CD4-positive, alpha-beta T cell (primary cell): Measurements from ENCODE around the gene NPW. TPM values are rescaled to one million over a fixed set of nuclear protein-coding genes. Genes with fewer than 3 reads are reported as not detected.

ENCODE experiments used
- ATAC-seq: fragments of 200-7000 bp; cut with Tn5 transposase; one replicate; pipeline ENCODE4 v1.10.0; 2022; ENCODE audit warnings: mild to moderate bottlenecking; ENCODE audit not compliant: poor library complexity
- CTCF ChIA-PET: fragments of 350-600 bp; sonication (Branson Sonifier 250); formaldehyde crosslinking; loops from one replicate; lab custom pipeline; 2021; ENCODE audit warnings: antibody characterized with exemption, inconsistent platforms; lab: Charles Lee
- POLR2A ChIA-PET: fragments of 350-600 bp; sonication (Branson Sonifier 250); formaldehyde crosslinking; loops from one replicate; lab custom pipeline; 2021; ENCODE audit warnings: antibody characterized with exemption, inconsistent platforms; lab: Charles Lee
- DNase-seq, 14 experiments: peaks; one replicate each; pipeline ENCODE4 v3.0.0-alpha.2; 2013 to 2020; ENCODE audit warnings: mixed read lengths in 2 of 14
- H3K27ac ChIP-seq, 2 donors: one replicate each; pipeline versions ENCODE4 v1.5.1 to v1.7.0; 2013; ENCODE audit warnings: low read length in 2 of 2, low read depth in 1 of 2, mild to moderate bottlenecking in 1 of 2
- H3K27me3 ChIP-seq, 2 experiments: 1 replicate in 1 of 2; 2 replicates in 1 of 2; pipeline versions ENCODE4 v1.6.1 to v1.7.0; 2013; ENCODE audit warnings: low read length in 2 of 2, control low read depth in 1 of 2, mild to moderate bottlenecking in 1 of 2, moderate library complexity in 1 of 2; ENCODE audit not compliant: insufficient read depth in 2 of 2, control insufficient read depth in 1 of 2
- H3K36me3 ChIP-seq: one replicate; pipeline ENCODE4 v1.6.1; 2013; ENCODE audit warnings: low read length, control low read depth; ENCODE audit not compliant: insufficient read depth
- H3K4me1 ChIP-seq: one replicate; pipeline ENCODE4 v1.6.1; 2013; ENCODE audit warnings: low read length, control low read depth; ENCODE audit not compliant: insufficient read depth
- H3K4me3 ChIP-seq: one replicate; pipeline ENCODE4 v1.5.1; 2013; ENCODE audit warnings: mild to moderate bottlenecking, low read length, moderate library complexity
- H3K9me3 ChIP-seq, 2 experiments: 1 replicate in 1 of 2; 2 replicates in 1 of 2; pipeline versions ENCODE4 v1.6.1 to v1.7.0; 2013; ENCODE audit warnings: low read length in 2 of 2, mild to moderate bottlenecking in 2 of 2, control low read depth in 1 of 2, moderate library complexity in 1 of 2; ENCODE audit not compliant: control insufficient read depth in 1 of 2, insufficient read depth in 1 of 2
- H3K27ac Mint-ChIP-seq: one replicate; pipeline ENCODE4 v1.8.0; 2020; ENCODE audit warnings: mixed read lengths
- H3K27me3 Mint-ChIP-seq: one replicate; pipeline ENCODE4 v1.8.0; 2021; ENCODE audit warnings: mixed read lengths
- H3K36me3 Mint-ChIP-seq: one replicate; pipeline ENCODE4 v1.8.0; 2021; ENCODE audit warnings: low read depth, mixed read lengths
- H3K4me1 Mint-ChIP-seq: one replicate; pipeline ENCODE4 v1.8.0; 2021; ENCODE audit warnings: low read depth, mixed read lengths
- H3K4me3 Mint-ChIP-seq: one replicate; pipeline ENCODE4 v1.8.0; 2020; ENCODE audit warnings: mild to moderate bottlenecking, mixed read lengths
- H3K9me3 Mint-ChIP-seq: one replicate; pipeline ENCODE4 v1.8.0; 2020; ENCODE audit warnings: mixed read lengths
- CTCF ChIP-seq: fragments of 200-600 bp; IDR thresholded peaks from one replicate; pipeline ENCODE4 v1.8.0; 2022; ENCODE audit warnings: antibody characterized with exemption, mild to moderate bottlenecking
- intact Hi-C, 2 experiments: fragments of 100-400 bp; cut with DNase I in 1 of 2; cut with micrococcal nuclease in 1 of 2; formaldehyde crosslinking; loops; one replicate each; pipeline versions ENCODE4 v1.15.1 to v1.9.0; 2023 to 2025; cut with DNase I, micrococcal nuclease
- total RNA-seq, 174 experiments: library from RNA in 2 of 174; stranded (reverse) in 2 of 174; gene quantifications; one replicate each; pipeline ENCODE4 v1.2.3 and lab custom pipeline; 2021 to 2026

The NPW gene
- total RNA-seq, 2 experiments from 2014 or later: 0.80 TPM; not detected in 1

DNA sequence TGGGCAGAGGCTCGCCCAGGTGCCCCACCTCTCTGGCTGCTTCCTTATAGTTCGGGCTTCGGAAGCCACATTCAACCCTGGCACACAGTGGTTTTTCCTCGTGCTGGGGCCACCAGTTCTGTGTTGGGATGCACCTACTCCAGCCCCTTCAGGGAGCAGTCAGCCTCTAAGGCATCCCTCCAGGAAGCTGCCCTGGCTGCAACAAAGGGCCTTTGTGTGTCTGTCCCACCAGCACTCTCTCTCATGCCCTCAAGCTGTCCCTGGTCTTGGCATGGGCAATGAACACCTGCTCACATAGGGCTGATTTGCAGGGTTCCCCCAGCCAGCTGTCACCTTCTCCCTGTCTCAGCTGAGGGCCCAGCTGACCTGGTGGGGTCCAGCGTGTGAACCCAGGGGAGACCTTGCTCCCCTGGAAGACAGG is 37.6 kb upstream of the NPW start:
- TF ChIP-seq CTCF: no peak
- H3K27ac Mint-ChIP-seq: no peak overlapping the region
- POLR2A ChIA-PET: interaction anchor here (0.6 to 6.8 kb wide), 3 partner anchors 11 to 17 kb away, joined by 3 to 62 read pairs (median 5); partner anchors contain the start of genes RPS2 and TBL3
- intact Hi-C loops: no loop called here
- DNase-seq (no peak), ATAC-seq (no peak)
- Histone ChIP-seq H3K4me1 (peaks cover 49% of the 10 kb centered on the region), H3K9me3 (peaks cover 0 to 24% of the 10 kb centered on the region in 2 experiments), H3K27me3 (peaks cover 32 to 40% of the 10 kb centered on the region in 2 experiments), H3K4me3 (no peak overlapping the region), H3K36me3 (peaks cover 27% of the 10 kb centered on the region), H3K27ac (no peak overlapping the region)
- peaks cover 20% of the 10 kb centered on the region for H3K4me1 Mint-ChIP-seq
- H3K27me3 Mint-ChIP-seq: peaks cover 34% of the 10 kb centered on the region
- peak overlapping the region; percentile 84 for H3K4me3 Mint-ChIP-seq
- CTCF ChIA-PET: interaction anchor here (1.1 kb wide), 1 partner anchor 158 kb away, joined by 5 read pairs; no protein-coding TSS in a partner anchor
- H3K36me3 Mint-ChIP-seq: peaks cover 19% of the 10 kb centered on the region
- H3K9me3 Mint-ChIP-seq: no peaks in the 10 kb centered on the region

DNA sequence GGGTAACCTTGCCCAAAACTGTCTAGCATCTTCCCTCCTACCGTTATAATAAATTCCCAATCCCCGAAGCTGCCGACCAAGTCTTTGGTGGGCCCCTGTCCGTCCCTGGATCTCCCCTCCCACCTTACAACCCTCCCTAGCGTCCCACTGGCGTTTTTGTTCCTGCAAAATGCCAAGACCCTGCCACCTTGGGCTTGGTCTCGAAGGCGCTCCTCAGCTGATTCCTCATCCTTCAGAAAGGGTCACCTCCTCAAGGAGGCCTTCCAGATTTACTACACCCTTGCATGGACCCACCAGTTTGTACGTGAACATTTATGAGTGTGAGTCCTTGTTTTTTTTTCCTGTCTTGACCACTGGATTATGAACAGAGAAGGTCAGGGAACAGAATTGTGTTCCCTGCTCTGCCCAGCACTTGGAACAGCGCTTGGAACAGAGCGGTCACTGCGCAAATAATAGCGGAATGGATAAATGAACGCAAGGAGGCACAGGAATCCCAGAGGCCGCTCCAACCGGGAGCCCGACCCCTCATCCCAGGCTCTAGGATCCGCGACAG is 36.5 kb upstream of the NPW start:
- Mint-ChIP-seq H3K36me3 (peaks cover 20% of the 10 kb centered on the region), H3K9me3 (no peaks in the 10 kb centered on the region), H3K4me3 (peak overlapping the region; percentile 84), H3K27me3 (peaks cover 38% of the 10 kb centered on the region), H3K27ac (peak overlapping the region; percentile 42), H3K4me1 (peaks cover 20% of the 10 kb centered on the region)
- TF ChIP-seq CTCF: no peak
- peak overlapping the region; percentile 65 for H3K4me3 ChIP-seq
- peaks cover 49% of the 10 kb centered on the region for H3K4me1 ChIP-seq
- ATAC-seq (no peak), DNase-seq (no peak)
- H3K36me3 ChIP-seq: peaks cover 18% of the 10 kb centered on the region
- peaks cover 0 to 21% of the 10 kb centered on the region in 2 experiments for H3K9me3 ChIP-seq
- H3K27ac ChIP-seq: no peak overlapping the region
- CTCF ChIA-PET: interaction anchor here (0.8 to 2.1 kb wide), 3 partner anchors 11 to 157 kb away, joined by 3 to 8 read pairs (median 5); partner anchors contain the start of gene TBL3
- H3K27me3 ChIP-seq: peaks cover 32 to 35% of the 10 kb centered on the region in 2 experiments
- POLR2A ChIA-PET: interaction anchor here (0.7 to 6.8 kb wide), 4 partner anchors 12 to 201 kb away, joined by 3 to 62 read pairs (median 14); partner anchors contain the start of genes NUBP2, RPS2, SPSB3 and TBL3
- intact Hi-C loops: no loop called here

- TF ChIP-seq CTCF: peak; percentile 14
- Histone ChIP-seq H3K27ac (no peak within 1 kb of the TSS), H3K4me1 (peaks cover 47% of the 10 kb centered on the region), H3K27me3 (peaks cover 29 to 31% of the 10 kb centered on the region in 2 experiments), H3K4me3 (peak within 1 kb of the TSS; percentile 65), H3K36me3 (peaks cover 12% of the 10 kb centered on the region), H3K9me3 (peaks cover 0 to 19% of the 10 kb centered on the region in 2 experiments)
- Mint-ChIP-seq H3K27ac (peak within 1 kb of the TSS; percentile 56), H3K36me3 (peaks cover 20% of the 10 kb centered on the region), H3K27me3 (peaks cover 42% of the 10 kb centered on the region), H3K4me3 (peak within 1 kb of the TSS; percentile 87), H3K9me3 (no peaks in the 10 kb centered on the region), H3K4me1 (peaks cover 23% of the 10 kb centered on the region)
- CTCF ChIA-PET: interaction anchor here (2.1 kb wide), 1 partner anchor 21 kb away, joined by 8 read pairs; no protein-coding TSS in a partner anchor
- intact Hi-C loops: no loop called here
- ATAC-seq (peak; percentile 60), DNase-seq (peak in 10 of 14 experiments; percentile 48 to 87 (median 60))
- POLR2A ChIA-PET: interaction anchor here (0.6 to 6.8 kb wide), 11 partner anchors 8 to 172 kb away, joined by 3 to 62 read pairs (median 4); partner anchors contain the start of genes PKD1, RPS2, TBL3 and TRAF7
Observed at GRCh38 chr16:1983544-1984346, 35.8 kb upstream of the NPW start, which contains the start of gene GFER. Gene GFER, plus strand, starts transcription at chr16:1984193. Its CDS starts 26 bp downstream, at chr16:1984219.
